ENCODE measurements around the gene RFT1. TPM values are rescaled to one million over a fixed set of nuclear protein-coding genes. Genes with fewer than 3 reads are reported as not detected.

RFT1 gene
- total RNA-seq, 1 donor from 2014 or later: 18.6 TPM

- no peak overlapping the region for H3K4me3 ChIP-seq (ENCODE audit: low read depth, low read length)
- H3K36me3 ChIP-seq (ENCODE audit: control insufficient read depth, insufficient read depth, low read length): no peaks in the 10 kb centered on the region
- DNase-seq (ENCODE audit: low read depth): no peak
- H3K27me3 ChIP-seq (ENCODE audit: control insufficient read depth, insufficient read depth, low read length): no peaks in the 10 kb centered on the region
- TF ChIP-seq, protein P1, sequence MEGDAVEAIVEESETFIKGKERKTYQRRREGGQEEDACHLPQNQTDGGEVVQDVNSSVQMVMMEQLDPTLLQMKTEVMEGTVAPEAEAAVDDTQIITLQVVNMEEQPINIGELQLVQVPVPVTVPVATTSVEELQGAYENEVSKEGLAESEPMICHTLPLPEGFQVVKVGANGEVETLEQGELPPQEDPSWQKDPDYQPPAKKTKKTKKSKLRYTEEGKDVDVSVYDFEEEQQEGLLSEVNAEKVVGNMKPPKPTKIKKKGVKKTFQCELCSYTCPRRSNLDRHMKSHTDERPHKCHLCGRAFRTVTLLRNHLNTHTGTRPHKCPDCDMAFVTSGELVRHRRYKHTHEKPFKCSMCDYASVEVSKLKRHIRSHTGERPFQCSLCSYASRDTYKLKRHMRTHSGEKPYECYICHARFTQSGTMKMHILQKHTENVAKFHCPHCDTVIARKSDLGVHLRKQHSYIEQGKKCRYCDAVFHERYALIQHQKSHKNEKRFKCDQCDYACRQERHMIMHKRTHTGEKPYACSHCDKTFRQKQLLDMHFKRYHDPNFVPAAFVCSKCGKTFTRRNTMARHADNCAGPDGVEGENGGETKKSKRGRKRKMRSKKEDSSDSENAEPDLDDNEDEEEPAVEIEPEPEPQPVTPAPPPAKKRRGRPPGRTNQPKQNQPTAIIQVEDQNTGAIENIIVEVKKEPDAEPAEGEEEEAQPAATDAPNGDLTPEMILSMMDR (IDR thresholded peaks at IDR 0.05; ENCODE audit: insufficient read depth, low read length, poor library complexity, severe bottlenecking): no peak
Observed at GRCh38 chr3:53080612-53081205, 49.5 kb downstream of the RFT1 start.

DNA sequence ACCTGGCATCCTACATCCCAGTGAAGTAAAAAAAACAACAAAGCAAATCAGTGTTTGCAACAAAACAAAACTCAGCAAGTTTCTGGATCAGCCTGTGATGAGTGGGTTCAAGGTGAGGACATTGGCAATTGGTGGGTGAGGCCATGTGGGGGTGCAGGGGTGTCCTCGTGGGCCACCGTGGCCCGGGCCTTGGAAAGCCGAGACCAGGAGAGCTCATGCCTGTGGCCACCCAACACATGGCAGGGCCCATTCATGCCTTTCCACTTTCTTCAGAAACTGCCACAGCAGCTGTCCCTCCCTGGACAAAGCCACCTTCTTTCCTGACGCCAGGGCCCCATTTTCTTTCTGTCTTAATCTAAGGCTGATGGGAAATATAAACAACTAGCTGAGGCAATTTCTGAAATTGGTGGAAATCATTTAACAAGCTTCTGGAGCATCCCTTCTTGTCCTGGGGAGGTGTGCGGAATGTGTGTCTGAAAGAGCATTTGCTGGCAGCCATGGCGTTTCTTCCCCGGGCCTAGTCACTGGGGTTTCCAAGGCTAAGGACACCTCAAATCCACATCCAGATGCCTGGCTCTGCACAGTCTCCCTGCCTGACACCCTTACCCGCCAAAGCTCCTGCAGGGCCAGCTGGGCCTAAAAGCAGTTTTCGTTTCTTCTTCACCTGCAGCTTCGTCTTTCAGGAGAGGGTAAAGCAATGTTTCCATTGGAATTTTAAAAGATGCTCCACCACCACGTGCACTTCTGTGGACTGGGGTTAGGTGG lies 50.3 kb downstream of the RFT1 start:
- TF ChIP-seq, protein P1 (IDR thresholded peaks at IDR 0.05; ENCODE audit: insufficient read depth, low read length, poor library complexity, severe bottlenecking): no peak
- H3K4me3 ChIP-seq (ENCODE audit: low read depth, low read length): no peak overlapping the region
- H3K36me3 ChIP-seq (ENCODE audit: control insufficient read depth, insufficient read depth, low read length): no peaks in the 10 kb centered on the region
- no peaks in the 10 kb centered on the region for H3K27me3 ChIP-seq (ENCODE audit: control insufficient read depth, insufficient read depth, low read length)
- no peak for DNase-seq (ENCODE audit: low read depth)

DNA sequence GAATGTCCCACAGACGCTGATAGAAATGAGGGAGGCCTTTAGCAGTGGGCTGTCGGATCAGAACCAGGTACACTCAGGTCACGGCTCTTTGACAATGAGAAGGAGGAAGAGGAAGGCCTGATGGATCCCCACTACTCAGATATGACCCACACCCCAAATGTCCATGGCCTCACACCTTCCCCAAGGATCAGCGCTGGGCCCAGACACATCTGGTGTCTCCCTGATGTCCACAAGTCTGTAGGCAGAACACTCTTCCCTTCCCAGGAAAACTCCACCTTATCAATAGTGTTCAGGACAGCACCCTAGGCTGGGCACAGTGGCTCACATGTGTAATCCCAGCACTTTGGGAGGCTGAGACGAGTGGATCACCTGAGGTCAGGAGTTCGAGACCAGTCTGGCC lies 51.1 kb downstream of the RFT1 start:
- Histone ChIP-seq H3K27me3 (ENCODE audit: control insufficient read depth, insufficient read depth, low read length) (no peaks in the 10 kb centered on the region), H3K36me3 (ENCODE audit: control insufficient read depth, insufficient read depth, low read length) (no peaks in the 10 kb centered on the region), H3K4me3 (ENCODE audit: low read depth, low read length) (no peak overlapping the region)
- TF ChIP-seq, protein P1 (IDR thresholded peaks at IDR 0.05; ENCODE audit: insufficient read depth, low read length, poor library complexity, severe bottlenecking): no peak
- no peak for DNase-seq (ENCODE audit: low read depth)

DNA sequence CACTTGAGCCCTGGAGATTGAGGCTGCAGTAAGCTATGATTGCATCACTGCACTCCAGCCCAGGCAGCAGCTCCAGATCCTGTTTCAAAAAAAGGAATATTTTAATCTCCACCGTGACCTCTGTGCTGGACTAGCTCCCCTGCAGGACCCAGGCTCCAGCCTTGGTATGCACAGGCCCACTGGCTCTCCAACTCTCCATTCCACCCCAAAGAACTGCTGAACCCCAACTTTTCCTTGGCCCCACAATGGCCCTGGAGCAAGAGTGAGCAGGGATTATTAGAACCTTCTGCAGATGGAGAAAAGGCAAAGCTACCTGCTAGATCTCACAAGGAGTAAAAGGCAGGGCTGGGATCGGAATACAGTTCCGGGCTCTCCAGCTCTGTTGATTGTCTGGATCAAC lies 51.6 kb downstream of the RFT1 start:
- no peaks in the 10 kb centered on the region for H3K27me3 ChIP-seq (ENCODE audit: control insufficient read depth, insufficient read depth, low read length)
- no peak for DNase-seq (ENCODE audit: low read depth)
- H3K36me3 ChIP-seq (ENCODE audit: control insufficient read depth, insufficient read depth, low read length): no peaks in the 10 kb centered on the region
- H3K4me3 ChIP-seq (ENCODE audit: low read depth, low read length): no peak overlapping the region
- TF ChIP-seq, protein P1 (IDR thresholded peaks at IDR 0.05; ENCODE audit: insufficient read depth, low read length, poor library complexity, severe bottlenecking): no peak

- H3K27me3 ChIP-seq (ENCODE audit: control insufficient read depth, insufficient read depth, low read length): no peaks in the 10 kb centered on the region
- DNase-seq (ENCODE audit: low read depth): no peak
- no peaks in the 10 kb centered on the region for H3K36me3 ChIP-seq (ENCODE audit: control insufficient read depth, insufficient read depth, low read length)
- no peak overlapping the region for H3K4me3 ChIP-seq (ENCODE audit: low read depth, low read length)
- TF ChIP-seq, protein P1 (IDR thresholded peaks at IDR 0.05; ENCODE audit: insufficient read depth, low read length, poor library complexity, severe bottlenecking): no peak
Observed at GRCh38 chr3:53077476-53078220, 52.6 kb downstream of the RFT1 start.
